ENCODE data around the gene CCK. TPM values are rescaled to one million over a fixed set of nuclear protein-coding genes. Genes with fewer than 3 reads are reported as not detected.
A peak's percentile ranks its signal among the peaks of the same experiment; 100 is the strongest.
"Not testable (repeated sequence)": the region's sequence is repeated elsewhere in the genome, so short reads cannot be mapped to it uniquely, and the experiment has no call there.

The CCK gene
- not detected for total RNA-seq

DNA sequence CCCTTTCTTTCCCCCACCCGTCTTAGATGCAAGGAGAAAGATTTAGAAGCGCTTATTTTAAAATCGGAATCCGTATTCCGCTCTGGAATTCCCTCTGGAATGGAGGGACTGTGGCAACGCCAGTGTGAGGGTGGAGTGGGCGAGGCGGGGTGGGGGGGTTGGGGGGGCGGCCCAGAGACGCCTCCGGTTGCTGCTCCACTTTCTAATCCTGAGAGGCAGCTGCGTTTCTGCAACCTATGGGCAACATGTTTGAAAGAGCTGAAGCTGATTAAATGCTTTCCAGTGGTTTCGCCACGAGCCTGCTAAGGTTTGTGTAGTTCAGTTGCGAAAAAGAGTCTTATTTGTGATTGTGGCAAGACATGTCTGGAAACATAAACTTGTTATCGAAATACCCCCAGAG, at the start of gene CCK:
Gene CCK, minus strand, starts transcription at position 101 of the 400 bp plus-strand sequence. CDS start 2,555 bp downstream, outside the sequence.
- no peak within 1 kb of the TSS for H3K4me3 Mint-ChIP-seq
- peaks cover 2% of the 10 kb centered on the region for H3K36me3 Mint-ChIP-seq
- peaks cover 4% of the 10 kb centered on the region for H3K4me1 Mint-ChIP-seq
- CTCF ChIA-PET, result no interaction called here
- DNase-seq (no peak), ATAC-seq (no peak)
- no peak within 1 kb of the TSS for H3K27ac Mint-ChIP-seq
- no peaks in the 10 kb centered on the region for H3K9me3 Mint-ChIP-seq (ENCODE audit: low read depth)
- peaks cover 81% of the 10 kb centered on the region for H3K27me3 Mint-ChIP-seq

- H3K27ac Mint-ChIP-seq, result no peak overlapping the region
Measured at GRCh38 chr3:42314411-42314810, 48.4 kb upstream of the CCK start.

DNA sequence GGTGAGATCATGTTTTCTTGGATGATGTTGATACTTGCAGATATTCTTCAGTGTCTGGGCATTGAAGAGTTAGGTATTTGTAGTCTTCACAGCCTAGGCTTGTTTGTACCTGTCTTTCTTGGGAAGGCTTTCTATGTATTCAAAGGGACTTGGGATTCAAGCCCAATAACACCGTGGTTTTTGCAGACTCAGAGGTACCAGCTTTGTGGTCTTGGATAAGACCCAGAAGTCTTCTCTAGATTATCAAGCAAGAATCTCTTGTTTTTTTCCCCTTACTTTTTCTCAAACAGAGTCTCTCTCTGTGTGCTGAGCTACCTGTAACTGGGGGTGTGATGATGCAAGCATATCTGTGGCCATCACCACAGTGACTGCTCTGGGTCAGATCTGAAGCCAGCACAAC, 42.7 kb upstream of the CCK start:
- ATAC-seq, result no peak
- peaks cover 5% of the 10 kb centered on the region for H3K9me3 Mint-ChIP-seq (ENCODE audit: low read depth)
- H3K4me3 Mint-ChIP-seq, result no peak overlapping the region
- H3K4me1 Mint-ChIP-seq, result no peaks in the 10 kb centered on the region
- CTCF ChIA-PET, result no interaction called here
- H3K27ac Mint-ChIP-seq, result no peak overlapping the region
- no peaks in the 10 kb centered on the region for H3K36me3 Mint-ChIP-seq
- no peak for DNase-seq
- H3K27me3 Mint-ChIP-seq, result peaks cover 16% of the 10 kb centered on the region

More at GRCh38 chr3:42314411-42314810, 48.4 kb upstream of the CCK start:
- CTCF ChIA-PET, result no interaction called here
- Mint-ChIP-seq H3K9me3 (ENCODE audit: low read depth) (peaks cover 15% of the 10 kb centered on the region), H3K4me1 (no peaks in the 10 kb centered on the region), H3K4me3 (no peak overlapping the region), H3K36me3 (peaks cover 10% of the 10 kb centered on the region), H3K27me3 (peaks cover 2% of the 10 kb centered on the region)
- no peak for ATAC-seq
- no peak for DNase-seq

- ATAC-seq (no peak), DNase-seq (no peak)
- Mint-ChIP-seq H3K4me1 (no peaks in the 10 kb centered on the region), H3K4me3 (no peak overlapping the region), H3K36me3 (no peaks in the 10 kb centered on the region), H3K27me3 (peaks cover 16% of the 10 kb centered on the region), H3K9me3 (ENCODE audit: low read depth) (no peaks in the 10 kb centered on the region), H3K27ac (no peak overlapping the region)
- CTCF ChIA-PET, result interaction anchor here (1.2 kb wide), 1 partner anchor 31 kb away, joined by 3 read pairs; no protein-coding TSS in a partner anchor
Measured at GRCh38 chr3:42306499-42306898, 40.5 kb upstream of the CCK start.

GRCh38 chr3:42302924-42303634, 37.1 kb upstream of the CCK start:
- CTCF ChIA-PET, result no interaction called here
- no peaks in the 10 kb centered on the region for H3K4me1 Mint-ChIP-seq
- no peak for ATAC-seq
- H3K4me3 Mint-ChIP-seq, result no peak overlapping the region
- no peaks in the 10 kb centered on the region for H3K9me3 Mint-ChIP-seq (ENCODE audit: low read depth)
- no peaks in the 10 kb centered on the region for H3K36me3 Mint-ChIP-seq
- no peak for DNase-seq
- peaks cover 11% of the 10 kb centered on the region for H3K27me3 Mint-ChIP-seq
- no peak overlapping the region for H3K27ac Mint-ChIP-seq

DNA sequence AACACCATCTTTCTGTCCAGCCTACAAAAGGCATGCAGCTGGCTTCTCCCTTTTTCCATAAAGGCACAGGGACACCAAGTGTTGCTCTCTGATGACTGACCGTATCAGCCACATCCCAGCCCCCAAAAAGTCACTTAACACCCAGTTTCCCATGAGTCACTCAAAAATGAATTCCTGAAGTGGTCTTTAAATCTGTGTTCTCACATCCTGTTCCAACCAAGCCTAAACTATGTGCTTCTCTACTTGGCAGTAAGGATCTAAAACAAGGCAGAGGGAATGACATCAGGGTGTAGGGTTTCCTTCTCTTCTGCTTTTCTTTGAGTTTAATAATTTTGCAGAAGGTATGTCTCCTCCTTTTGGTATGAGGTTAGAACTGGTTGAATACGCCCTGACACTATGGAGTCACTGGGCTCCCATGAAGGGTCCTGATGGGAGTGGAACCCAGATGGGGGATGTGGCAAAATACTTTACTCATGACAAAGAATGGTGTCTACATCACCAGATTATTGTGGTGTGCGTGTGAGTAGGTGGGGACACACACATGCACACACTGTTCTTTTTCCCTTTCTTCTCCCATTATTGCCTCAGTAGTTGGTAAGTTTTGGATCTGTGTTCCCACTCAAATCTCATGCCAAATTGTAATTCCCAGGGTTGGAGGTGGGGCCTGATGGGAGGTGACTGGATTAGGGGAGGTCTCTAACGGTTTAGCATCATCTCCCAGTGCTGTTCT, 35.6 kb upstream of the CCK start:
- peaks cover 5% of the 10 kb centered on the region for H3K27me3 Mint-ChIP-seq
- H3K9me3 Mint-ChIP-seq (ENCODE audit: low read depth), result no peaks in the 10 kb centered on the region
- H3K4me1 Mint-ChIP-seq, result no peaks in the 10 kb centered on the region
- CTCF ChIA-PET, result no interaction called here
- DNase-seq (no peak), ATAC-seq (no peak)
- H3K27ac Mint-ChIP-seq, result no peak overlapping the region
- no peaks in the 10 kb centered on the region for H3K36me3 Mint-ChIP-seq
- no peak overlapping the region for H3K4me3 Mint-ChIP-seq

DNA sequence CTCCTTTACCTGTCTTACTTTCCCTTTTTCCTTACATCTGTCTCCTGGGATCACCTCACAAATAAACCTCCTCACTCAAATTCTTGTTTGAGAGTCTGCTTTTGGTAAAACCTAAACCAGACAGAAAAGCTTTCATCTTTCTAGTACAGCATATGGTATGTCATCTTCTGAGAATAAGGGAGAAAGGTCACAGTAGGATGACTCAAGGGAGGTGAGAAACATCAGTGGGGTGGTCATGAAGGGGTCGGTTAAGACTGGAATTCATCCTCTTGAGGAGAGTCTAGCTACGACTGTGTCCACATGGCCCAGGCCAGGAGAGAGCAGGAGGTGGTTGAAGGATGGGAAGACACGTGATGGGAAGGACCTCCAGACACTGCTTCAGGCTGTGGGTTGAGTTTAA, 34.8 kb upstream of the CCK start:
- Mint-ChIP-seq H3K27ac (no peak overlapping the region), H3K36me3 (no peaks in the 10 kb centered on the region), H3K27me3 (peaks cover 5% of the 10 kb centered on the region), H3K4me1 (no peaks in the 10 kb centered on the region), H3K4me3 (no peak overlapping the region), H3K9me3 (ENCODE audit: low read depth) (no peaks in the 10 kb centered on the region)
- DNase-seq, result no peak
- ATAC-seq, result no peak
- CTCF ChIA-PET, result no interaction called here

GRCh38 chr3:42300013-42300412, 34.0 kb upstream of the CCK start:
- no peaks in the 10 kb centered on the region for H3K36me3 Mint-ChIP-seq
- peaks cover 4% of the 10 kb centered on the region for H3K27me3 Mint-ChIP-seq
- DNase-seq (peak; percentile 51), ATAC-seq (no peak)
- H3K27ac Mint-ChIP-seq, result no peak overlapping the region
- no peaks in the 10 kb centered on the region for H3K4me1 Mint-ChIP-seq
- CTCF ChIA-PET, result no interaction called here
- H3K9me3 Mint-ChIP-seq (ENCODE audit: low read depth), result peaks cover 2% of the 10 kb centered on the region
- H3K4me3 Mint-ChIP-seq, result no peak overlapping the region

- CTCF ChIA-PET, result no interaction called here
- peaks cover 2% of the 10 kb centered on the region for H3K27me3 Mint-ChIP-seq
- ATAC-seq (no peak), DNase-seq (no peak)
- peaks cover 4% of the 10 kb centered on the region for H3K9me3 Mint-ChIP-seq (ENCODE audit: low read depth)
- no peak overlapping the region for H3K4me3 Mint-ChIP-seq
- H3K27ac Mint-ChIP-seq, result no peak overlapping the region
- H3K4me1 Mint-ChIP-seq, result no peaks in the 10 kb centered on the region
- H3K36me3 Mint-ChIP-seq, result no peaks in the 10 kb centered on the region
Measured at GRCh38 chr3:42298259-42298658, 32.3 kb upstream of the CCK start.

- Mint-ChIP-seq H3K27ac (no peak overlapping the region), H3K4me1 (peaks cover 7% of the 10 kb centered on the region), H3K4me3 (no peak overlapping the region), H3K27me3 (peaks cover 2% of the 10 kb centered on the region), H3K36me3 (no peaks in the 10 kb centered on the region), H3K9me3 (ENCODE audit: low read depth) (peaks cover 4% of the 10 kb centered on the region)
- ATAC-seq (no peak), DNase-seq (no peak)
- CTCF ChIA-PET, result no interaction called here
Measured at GRCh38 chr3:42292009-42292408, 26.0 kb upstream of the CCK start.

- Mint-ChIP-seq H3K27me3 (peaks cover 2% of the 10 kb centered on the region), H3K27ac (no peak overlapping the region), H3K9me3 (ENCODE audit: low read depth) (peaks cover 4% of the 10 kb centered on the region), H3K4me1 (peaks cover 7% of the 10 kb centered on the region), H3K4me3 (no peak overlapping the region), H3K36me3 (no peaks in the 10 kb centered on the region)
- CTCF ChIA-PET, result interaction anchor here (0.9 kb wide), 1 partner anchor 43 kb away, joined by 3 read pairs; no protein-coding TSS in a partner anchor
- peak; percentile 30 for ATAC-seq
- no peak for DNase-seq
Measured at GRCh38 chr3:42290966-42291714, 25.2 kb upstream of the CCK start.

GRCh38 chr3:42289026-42289425, 23.0 kb upstream of the CCK start:
- no peak overlapping the region for H3K27ac Mint-ChIP-seq
- H3K4me1 Mint-ChIP-seq, result peaks cover 7% of the 10 kb centered on the region
- no peaks in the 10 kb centered on the region for H3K36me3 Mint-ChIP-seq
- H3K27me3 Mint-ChIP-seq, result peaks cover 2% of the 10 kb centered on the region
- DNase-seq (no peak), ATAC-seq (no peak)
- CTCF ChIA-PET, result no interaction called here
- H3K4me3 Mint-ChIP-seq, result no peak overlapping the region
- H3K9me3 Mint-ChIP-seq (ENCODE audit: low read depth), result peaks cover 2% of the 10 kb centered on the region

DNA sequence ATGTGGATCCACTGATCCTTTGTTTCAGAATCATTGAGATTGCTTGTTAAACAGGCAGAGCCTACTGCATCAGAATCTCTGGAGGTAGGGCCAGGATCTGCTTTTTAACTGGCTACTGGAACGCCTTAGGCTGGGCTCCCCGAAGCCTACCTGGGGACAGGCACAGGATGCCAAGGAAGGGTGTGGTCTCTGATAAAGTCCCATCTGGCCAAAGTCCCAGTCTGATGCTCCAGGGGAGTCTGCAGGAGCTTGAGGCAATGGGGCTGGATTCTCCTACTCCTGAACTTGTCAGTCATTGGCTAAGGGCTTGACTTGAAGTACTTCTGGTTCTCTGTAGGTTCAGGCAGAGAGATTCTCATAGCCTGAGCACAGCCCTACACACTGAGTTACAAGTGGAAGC, 22.4 kb upstream of the CCK start:
- Mint-ChIP-seq H3K36me3 (no peaks in the 10 kb centered on the region), H3K9me3 (ENCODE audit: low read depth) (no peaks in the 10 kb centered on the region), H3K4me1 (peaks cover 7% of the 10 kb centered on the region), H3K27me3 (peaks cover 2% of the 10 kb centered on the region), H3K27ac (no peak overlapping the region), H3K4me3 (no peak overlapping the region)
- CTCF ChIA-PET, result no interaction called here
- ATAC-seq, result no peak
- DNase-seq, result no peak

- H3K9me3 Mint-ChIP-seq (ENCODE audit: low read depth); H3K4me3 Mint-ChIP-seq; H3K27ac Mint-ChIP-seq; ATAC-seq; CTCF ChIA-PET; DNase-seq; H3K27me3 Mint-ChIP-seq; H3K36me3 Mint-ChIP-seq; H3K4me1 Mint-ChIP-seq: not testable (repeated sequence)
Measured at GRCh38 chr3:42287423-42287822, 21.4 kb upstream of the CCK start.

All from activated CD8-positive, alpha-beta memory T cell treated with anti-CD3 and anti-CD28 coated beads, Interleukin-2, amount 10 ng/mL, durations not matched to agents 7 days and 5 days (primary cell).